Measurements from ENCODE around the gene PCNX2. TPM values are rescaled to one million over a fixed set of nuclear protein-coding genes. Genes with fewer than 3 reads are reported as not detected.

PCNX2 gene
- total RNA-seq, 1 experiment from 2014 or later, result 15.3 TPM

- H3K4me2 ChIP-seq (ENCODE audit: low read length), result no peak overlapping the region
- ChIA-PET POLR2A (no interaction called here), RAD21 (ENCODE audit: low non-redundant PET in 1 of 2, low total read pairs in 2 of 2, uncharacterized antibody in 2 of 2, unreplicated experiment in 2 of 2) (no interaction called here), CTCF (no interaction called here)
- no peaks in the 10 kb centered on the region; a peak in 1 of 4 replicates for H3K36me3 ChIP-seq (ENCODE audit: control insufficient read depth in 1 of 2, insufficient read depth in 2 of 2, low read length in 2 of 2)
- no peak for TF ChIP-seq ZBTB33 (IDR thresholded peaks at IDR 0.05; ENCODE audit: extremely low read depth, insufficient replicate concordance, low read length)
- no peak for TF ChIP-seq ZFX (IDR thresholded peaks at IDR 0.05)
- no peak for TF ChIP-seq ZNF274 (IDR thresholded peaks at IDR 0.05; ENCODE audit: low read depth, low read length)
- no peak for TF ChIP-seq CEBPB (IDR thresholded peaks at IDR 0.05; ENCODE audit: low read depth)
- no peak for TF ChIP-seq SIN3A (IDR thresholded peaks at IDR 0.05; ENCODE audit: low read depth)
- no peak for TF ChIP-seq EZH2phosphoT487 (IDR thresholded peaks at IDR 0.05; ENCODE audit: borderline replicate concordance)
- no peak for TF ChIP-seq EGR1 (IDR thresholded peaks at IDR 0.05; ENCODE audit: low read depth)
- no peaks in the 10 kb centered on the region for H3K9me2 ChIP-seq (ENCODE audit: insufficient read depth)
- no peak overlapping the region for H3K27ac ChIP-seq (ENCODE audit: low read depth, low read length)
- H4K20me1 ChIP-seq (ENCODE audit: insufficient read depth), result no peaks in the 10 kb centered on the region
- H3K27me3 ChIP-seq (ENCODE audit: insufficient read depth, low read length), result no peaks in the 10 kb centered on the region
- no peaks in the 10 kb centered on the region for H3K4me1 ChIP-seq (ENCODE audit: control insufficient read depth in 1 of 2, insufficient read depth in 2 of 2, low read length in 2 of 2)
- intact Hi-C loops (cut with micrococcal nuclease), result no loop called here
- no peak overlapping the region for H3K4me3 ChIP-seq (replicated peaks in 1 of 2; ENCODE audit: low read depth in 1 of 2, low read length in 2 of 2)
- DNase-seq (ENCODE audit: low read depth, low spot score), result no peak
- no peak overlapping the region for H2AFZ ChIP-seq (ENCODE audit: low read depth, low read length, poor library complexity, severe bottlenecking)
- ATAC-seq, result no peak
- no peaks in the 10 kb centered on the region for H3K9me3 ChIP-seq (ENCODE audit: control insufficient read depth in 1 of 2, insufficient read depth in 1 of 2, low read depth in 1 of 2, low read length in 2 of 2)
- no peaks in the 10 kb centered on the region for H3K79me2 ChIP-seq (ENCODE audit: insufficient read depth, low read length)
- no TSS peak for BruUV-seq (replicated peaks)
- H3K9ac ChIP-seq (ENCODE audit: low read length), result no peak overlapping the region
Observed at GRCh38 chr1:233211106-233211505, 84.4 kb downstream of the PCNX2 start.

- Histone ChIP-seq H3K9me3 (ENCODE audit: control insufficient read depth in 1 of 2, insufficient read depth in 1 of 2, low read depth in 1 of 2, low read length in 2 of 2) (no peaks in the 10 kb centered on the region), H3K36me3 (ENCODE audit: control insufficient read depth in 1 of 2, insufficient read depth in 2 of 2, low read length in 2 of 2) (no peaks in the 10 kb centered on the region; a peak in 1 of 4 replicates), H3K9ac (ENCODE audit: low read length) (no peak overlapping the region), H3K4me3 (replicated peaks in 1 of 2; ENCODE audit: low read depth in 1 of 2, low read length in 2 of 2) (no peak overlapping the region), H3K9me2 (ENCODE audit: insufficient read depth) (no peaks in the 10 kb centered on the region), H3K27me3 (ENCODE audit: insufficient read depth, low read length) (no peaks in the 10 kb centered on the region), H3K4me2 (ENCODE audit: low read length) (no peak overlapping the region), H4K20me1 (ENCODE audit: insufficient read depth) (no peaks in the 10 kb centered on the region), H3K4me1 (ENCODE audit: control insufficient read depth in 1 of 2, insufficient read depth in 2 of 2, low read length in 2 of 2) (no peaks in the 10 kb centered on the region), H3K79me2 (ENCODE audit: insufficient read depth, low read length) (no peaks in the 10 kb centered on the region), H2AFZ (ENCODE audit: low read depth, low read length, poor library complexity, severe bottlenecking) (no peak overlapping the region), H3K27ac (ENCODE audit: low read depth, low read length) (no peak overlapping the region)
- DNase-seq (ENCODE audit: low read depth, low spot score) (no peak), ATAC-seq (no peak)
- ChIA-PET RAD21 (ENCODE audit: low non-redundant PET in 1 of 2, low total read pairs in 2 of 2, uncharacterized antibody in 2 of 2, unreplicated experiment in 2 of 2) (no interaction called here), POLR2A (no interaction called here), CTCF (no interaction called here)
- TF ChIP-seq SRF (IDR thresholded peaks at IDR 0.05; ENCODE audit: low read depth), result no peak
- no peak for TF ChIP-seq CEBPB (IDR thresholded peaks at IDR 0.05; ENCODE audit: low read depth)
- TF ChIP-seq FOSL1 (IDR thresholded peaks at IDR 0.05; ENCODE audit: low read depth), result no peak
- no peak for TF ChIP-seq SIN3A (IDR thresholded peaks at IDR 0.05; ENCODE audit: low read depth)
- no peak for TF ChIP-seq POLR2A (IDR thresholded peaks at IDR 0.05; ENCODE audit: borderline replicate concordance, extremely low read depth, insufficient read depth, insufficient read length)
- no peak for TF ChIP-seq EZH2 (IDR thresholded peaks at IDR 0.05)
- TF ChIP-seq EZH2phosphoT487 (IDR thresholded peaks at IDR 0.05; ENCODE audit: borderline replicate concordance), result no peak
- no peak for TF ChIP-seq REST (IDR thresholded peaks at IDR 0.05; ENCODE audit: low read depth)
- TF ChIP-seq SP1 (IDR thresholded peaks at IDR 0.05; ENCODE audit: low read depth), result no peak
- intact Hi-C loops (cut with micrococcal nuclease), result no loop called here
- no TSS peak for BruUV-seq (replicated peaks)
Observed at GRCh38 chr1:233209481-233209880, 86.0 kb downstream of the PCNX2 start.

Data from HCT116 (cell line).